ENCODE results near the gene DEFB114.
"Not testable (repeated sequence)": the region's sequence is repeated elsewhere in the genome, so short reads cannot be mapped to it uniquely, and the experiment has no call there.

Gene DEFB114

DNA sequence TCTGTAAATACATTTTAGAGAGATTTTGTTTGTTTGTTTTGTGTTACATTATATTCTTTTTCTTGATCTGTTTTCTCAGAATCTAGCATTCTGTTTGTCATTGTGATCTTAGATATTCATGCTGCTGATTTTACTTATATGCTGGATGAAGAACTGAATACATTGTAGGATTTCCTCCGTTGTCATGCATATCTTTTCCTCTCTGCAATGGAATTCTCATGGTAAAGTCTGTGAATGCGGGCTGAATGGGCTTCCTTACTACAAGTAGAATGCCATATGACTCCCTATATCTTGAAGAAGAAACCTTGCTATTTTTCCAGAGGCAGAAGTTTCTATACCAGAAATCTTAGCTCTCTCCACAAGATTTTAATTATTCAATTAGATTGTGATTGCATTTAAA, 2.4 kb upstream of the DEFB114 start:
- TF ChIP-seq, protein P1, sequence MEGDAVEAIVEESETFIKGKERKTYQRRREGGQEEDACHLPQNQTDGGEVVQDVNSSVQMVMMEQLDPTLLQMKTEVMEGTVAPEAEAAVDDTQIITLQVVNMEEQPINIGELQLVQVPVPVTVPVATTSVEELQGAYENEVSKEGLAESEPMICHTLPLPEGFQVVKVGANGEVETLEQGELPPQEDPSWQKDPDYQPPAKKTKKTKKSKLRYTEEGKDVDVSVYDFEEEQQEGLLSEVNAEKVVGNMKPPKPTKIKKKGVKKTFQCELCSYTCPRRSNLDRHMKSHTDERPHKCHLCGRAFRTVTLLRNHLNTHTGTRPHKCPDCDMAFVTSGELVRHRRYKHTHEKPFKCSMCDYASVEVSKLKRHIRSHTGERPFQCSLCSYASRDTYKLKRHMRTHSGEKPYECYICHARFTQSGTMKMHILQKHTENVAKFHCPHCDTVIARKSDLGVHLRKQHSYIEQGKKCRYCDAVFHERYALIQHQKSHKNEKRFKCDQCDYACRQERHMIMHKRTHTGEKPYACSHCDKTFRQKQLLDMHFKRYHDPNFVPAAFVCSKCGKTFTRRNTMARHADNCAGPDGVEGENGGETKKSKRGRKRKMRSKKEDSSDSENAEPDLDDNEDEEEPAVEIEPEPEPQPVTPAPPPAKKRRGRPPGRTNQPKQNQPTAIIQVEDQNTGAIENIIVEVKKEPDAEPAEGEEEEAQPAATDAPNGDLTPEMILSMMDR (IDR thresholded peaks at IDR 0.05; ENCODE audit: low read depth, low read length), result no peak
- no peak for DNase-seq (ENCODE audit: low read depth in 2 of 2)
- no peak overlapping the region for H3K4me3 ChIP-seq (replicated peaks in 1 of 2; ENCODE audit: low read depth in 2 of 2, low read length in 2 of 2)

DNA sequence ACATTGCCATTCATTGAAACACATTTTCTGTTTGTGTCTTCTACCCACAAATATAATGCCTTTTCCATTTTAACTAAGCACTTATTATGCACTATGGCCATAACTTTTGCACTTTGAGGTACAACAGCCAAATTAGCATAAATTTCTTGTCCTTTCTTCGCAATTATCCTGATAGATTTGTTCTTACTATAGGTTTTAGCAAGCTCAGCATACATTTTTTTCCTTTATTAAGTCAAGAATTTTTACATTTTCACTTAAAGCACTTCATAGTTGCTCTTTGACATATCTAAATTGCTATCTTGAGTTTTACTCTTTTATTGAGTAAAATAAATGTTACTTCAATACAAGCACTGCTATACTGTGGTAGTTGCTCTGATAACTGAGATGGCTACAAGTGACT, 5.8 kb downstream of the DEFB114 start:
- DNase-seq (ENCODE audit: low read depth in 2 of 2), result no peak
- H3K4me3 ChIP-seq (replicated peaks in 1 of 2; ENCODE audit: low read depth in 2 of 2, low read length in 2 of 2), result no peak overlapping the region
- TF ChIP-seq, protein P1 (IDR thresholded peaks at IDR 0.05; ENCODE audit: low read depth, low read length), result no peak

DNA sequence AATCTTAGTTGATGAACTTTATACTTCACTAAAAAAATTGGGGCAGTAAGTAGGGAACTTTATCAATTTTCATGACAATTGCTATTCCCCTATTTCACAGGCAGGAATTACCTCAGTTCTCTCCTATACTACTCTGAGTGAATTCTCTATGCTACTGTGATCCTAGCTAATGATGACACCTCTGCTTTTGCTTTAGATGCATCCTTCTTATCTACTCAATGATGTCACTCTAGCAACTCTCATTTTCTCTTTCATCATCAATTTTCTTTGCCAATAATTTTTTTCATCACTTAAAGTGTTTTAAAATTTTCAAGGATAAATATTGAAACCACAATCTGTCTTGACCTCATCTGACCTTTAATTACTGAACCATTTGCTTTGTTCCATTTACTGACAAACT, 8.1 kb downstream of the DEFB114 start:
- DNase-seq (ENCODE audit: low read depth in 2 of 2), result no peak
- H3K4me3 ChIP-seq (replicated peaks in 1 of 2; ENCODE audit: low read depth in 2 of 2, low read length in 2 of 2), result no peak overlapping the region
- TF ChIP-seq, protein P1 (IDR thresholded peaks at IDR 0.05; ENCODE audit: low read depth, low read length), result no peak

DNA sequence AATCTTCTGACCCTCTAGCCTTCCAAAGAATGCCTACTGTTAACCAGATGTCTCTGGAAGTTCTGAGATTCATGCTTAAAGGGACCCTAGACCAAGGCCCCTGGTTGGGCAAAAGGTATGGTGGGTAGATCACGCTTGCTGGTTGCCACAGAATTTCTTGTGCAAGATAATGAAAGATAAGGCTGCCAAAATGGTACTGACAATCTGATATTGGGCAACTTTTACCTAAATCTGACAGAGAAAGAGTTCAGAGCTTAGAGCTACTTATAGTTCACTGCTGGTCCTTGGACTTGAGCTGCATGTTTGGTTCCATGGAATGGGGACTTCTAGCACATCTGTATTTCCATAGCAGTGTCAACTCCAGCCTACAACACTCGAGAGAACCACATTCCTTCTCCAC, 12.0 kb downstream of the DEFB114 start:
- no peak overlapping the region for H3K4me3 ChIP-seq (replicated peaks in 1 of 2; ENCODE audit: low read depth in 2 of 2, low read length in 2 of 2)
- TF ChIP-seq, protein P1 (IDR thresholded peaks at IDR 0.05; ENCODE audit: low read depth, low read length), result no peak
- DNase-seq (ENCODE audit: low read depth in 2 of 2), result no peak

DNA sequence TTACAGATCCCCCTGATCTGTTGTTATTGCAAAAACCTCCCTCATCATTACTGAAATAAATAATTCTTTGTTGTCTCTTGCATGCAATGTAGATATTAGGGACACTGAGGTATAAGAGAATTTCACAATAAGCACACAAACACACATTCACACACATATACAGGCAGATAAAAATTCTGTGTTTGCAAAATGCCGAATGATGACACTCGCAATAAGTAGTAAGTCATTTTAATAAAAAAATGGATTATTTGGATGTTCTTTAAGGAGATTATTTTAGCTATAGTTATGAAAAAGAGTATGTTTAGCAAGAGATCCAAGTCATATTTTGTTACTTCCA, 13.6 kb downstream of the DEFB114 start:
- no peak overlapping the region for H3K4me3 ChIP-seq (replicated peaks in 1 of 2; ENCODE audit: low read depth in 2 of 2, low read length in 2 of 2)
- TF ChIP-seq, protein P1 (IDR thresholded peaks at IDR 0.05; ENCODE audit: low read depth, low read length), result no peak
- DNase-seq (ENCODE audit: low read depth in 2 of 2), result no peak

DNA sequence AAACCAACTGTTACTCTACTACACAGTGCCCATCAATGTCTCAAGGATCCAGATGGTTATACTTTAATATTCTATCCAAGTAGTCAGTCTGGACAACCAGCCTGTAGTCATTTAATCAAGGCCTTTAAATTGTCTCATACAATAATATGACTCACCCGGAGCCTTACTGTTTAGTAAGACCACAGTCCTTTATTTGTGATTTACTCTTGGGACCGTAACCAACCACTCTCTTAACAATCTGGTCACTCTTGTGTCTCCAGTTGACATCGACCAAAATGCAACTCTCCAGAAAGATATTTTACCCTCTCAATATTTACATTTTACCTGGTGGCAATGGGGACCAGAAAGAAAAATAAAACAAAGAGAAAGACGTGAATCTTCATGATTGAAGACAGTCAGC, 14.9 kb downstream of the DEFB114 start:
- DNase-seq (ENCODE audit: low read depth in 2 of 2), result no peak
- H3K4me3 ChIP-seq (replicated peaks in 1 of 2; ENCODE audit: low read depth in 2 of 2, low read length in 2 of 2), result no peak overlapping the region
- TF ChIP-seq, protein P1 (IDR thresholded peaks at IDR 0.05; ENCODE audit: low read depth, low read length), result no peak

DNA sequence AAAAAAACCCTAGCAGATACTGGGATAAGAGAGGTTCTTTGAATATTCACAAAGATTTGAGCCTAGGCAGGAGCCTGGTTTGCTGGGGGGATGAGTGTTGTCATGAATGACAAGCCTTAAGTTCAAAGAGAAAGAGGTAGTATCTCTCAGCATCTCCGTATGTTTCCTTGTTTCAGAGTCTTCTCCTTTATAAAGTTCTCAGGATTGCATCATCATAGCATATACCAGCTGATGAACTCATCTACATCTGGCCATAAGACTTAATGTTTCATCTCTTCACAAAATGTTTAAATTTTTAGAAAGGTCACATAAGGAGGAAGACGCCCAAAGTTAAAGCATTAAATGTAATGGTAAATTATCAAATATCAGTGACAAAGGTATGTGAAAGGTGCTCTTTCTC, 17.1 kb downstream of the DEFB114 start:
- TF ChIP-seq, protein P1 (IDR thresholded peaks at IDR 0.05; ENCODE audit: low read depth, low read length), result no peak
- H3K4me3 ChIP-seq (replicated peaks in 1 of 2; ENCODE audit: low read depth in 2 of 2, low read length in 2 of 2), result no peak overlapping the region

DNA sequence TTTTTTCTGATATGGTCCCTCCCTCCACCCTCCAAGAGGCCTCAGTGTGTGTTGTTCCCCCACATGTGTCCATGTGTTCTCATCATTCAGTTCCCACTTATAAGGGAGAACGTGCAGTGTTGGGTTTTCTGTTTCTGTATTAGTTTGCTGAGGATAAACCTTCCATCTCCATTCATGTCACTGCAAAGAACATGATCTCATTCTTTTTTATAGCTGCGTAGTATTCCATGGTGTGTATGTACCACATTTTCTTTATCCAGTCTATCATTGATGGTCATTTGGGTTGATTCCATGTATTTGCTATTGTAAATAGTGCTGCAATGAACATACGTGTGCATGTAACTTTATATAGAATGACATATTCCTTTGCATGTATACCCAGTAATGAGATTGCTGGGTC, 19.9 kb downstream of the DEFB114 start:
- not testable (repeated sequence) for DNase-seq (ENCODE audit: low read depth in 2 of 2); H3K4me3 ChIP-seq (replicated peaks in 1 of 2; ENCODE audit: low read depth in 2 of 2, low read length in 2 of 2)

More for the DNA sequence above, 17.1 kb downstream of the DEFB114 start:
- DNase-seq (ENCODE audit: low read depth in 2 of 2), result no peak

Measured in cardiac fibroblast (primary cell).